GM19467 (cell line): ENCODE results near the gene MMD.

ENCODE experiments used
- ATAC-seq: cut with Tn5 transposase; IDR thresholded peaks from one replicate; pipeline ENCODE4 v1.9.1; 2021; ENCODE audit warnings: mild to moderate bottlenecking, moderate library complexity; ENCODE audit not compliant: unreplicated experiment

MMD gene

GRCh38 chr17:55356434-55357328 is 65.0 kb downstream of the MMD start:
- peak; percentile 89 for ATAC-seq

GRCh38 chr17:55354941-55355340 is 66.7 kb downstream of the MMD start:
- no peak for ATAC-seq

- ATAC-seq, result no peak
These were observed 67.6 kb downstream of the MMD start for GRCh38 chr17:55354010-55354409.

GRCh38 chr17:55351226-55351625 is 70.4 kb downstream of the MMD start:
- ATAC-seq, result no peak

GRCh38 chr17:55350825-55351205 is 70.8 kb downstream of the MMD start:
- no peak for ATAC-seq

GRCh38 chr17:55348749-55349354 is 72.8 kb downstream of the MMD start:
- no peak for ATAC-seq

GRCh38 chr17:55347341-55347740 is 74.3 kb downstream of the MMD start:
- no peak for ATAC-seq

- no peak for ATAC-seq
These were observed 75.0 kb downstream of the MMD start for GRCh38 chr17:55346658-55347057.

- ATAC-seq, result no peak
These were observed 76.5 kb downstream of the MMD start for GRCh38 chr17:55345132-55345531.

- no peak for ATAC-seq
These were observed 77.1 kb downstream of the MMD start for GRCh38 chr17:55344514-55344997.

- no peak for ATAC-seq
These were observed 77.6 kb downstream of the MMD start for GRCh38 chr17:55343900-55344513.

GRCh38 chr17:55342800-55343585 is 78.6 kb downstream of the MMD start:
- ATAC-seq, result no peak
